GM12873 (cell line): Measurements from ENCODE around the gene OTUD5.

ENCODE experiments used
- TF ChIP-seq, protein P1 (sequence below): IDR thresholded peaks from 2 replicates; pipeline ENCODE4 v1.5.1; 2012; ENCODE audit warnings: low read depth, mild to moderate bottlenecking, moderate library complexity, low read length, control low read depth; ENCODE audit not compliant: insufficient read depth; ENCODE audit errors: missing control alignments

OTUD5 gene

DNA sequence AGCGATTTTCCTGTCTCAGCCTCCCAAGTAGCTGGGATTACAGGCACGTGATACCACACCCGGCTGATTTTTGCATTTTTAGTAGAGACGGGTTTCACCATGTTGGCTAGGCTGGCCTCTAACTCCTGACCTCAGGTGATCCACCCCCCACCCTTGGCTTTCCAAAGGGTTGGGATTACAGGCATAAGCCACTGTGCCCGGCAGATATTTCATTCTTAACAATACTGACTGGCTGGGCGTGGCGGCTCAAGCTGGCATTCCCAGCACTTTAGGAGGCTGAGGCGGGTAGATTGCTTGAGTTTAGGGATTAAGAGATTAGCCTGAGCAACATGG, 58.4 kb downstream of the OTUD5 start:
- TF ChIP-seq, protein P1, sequence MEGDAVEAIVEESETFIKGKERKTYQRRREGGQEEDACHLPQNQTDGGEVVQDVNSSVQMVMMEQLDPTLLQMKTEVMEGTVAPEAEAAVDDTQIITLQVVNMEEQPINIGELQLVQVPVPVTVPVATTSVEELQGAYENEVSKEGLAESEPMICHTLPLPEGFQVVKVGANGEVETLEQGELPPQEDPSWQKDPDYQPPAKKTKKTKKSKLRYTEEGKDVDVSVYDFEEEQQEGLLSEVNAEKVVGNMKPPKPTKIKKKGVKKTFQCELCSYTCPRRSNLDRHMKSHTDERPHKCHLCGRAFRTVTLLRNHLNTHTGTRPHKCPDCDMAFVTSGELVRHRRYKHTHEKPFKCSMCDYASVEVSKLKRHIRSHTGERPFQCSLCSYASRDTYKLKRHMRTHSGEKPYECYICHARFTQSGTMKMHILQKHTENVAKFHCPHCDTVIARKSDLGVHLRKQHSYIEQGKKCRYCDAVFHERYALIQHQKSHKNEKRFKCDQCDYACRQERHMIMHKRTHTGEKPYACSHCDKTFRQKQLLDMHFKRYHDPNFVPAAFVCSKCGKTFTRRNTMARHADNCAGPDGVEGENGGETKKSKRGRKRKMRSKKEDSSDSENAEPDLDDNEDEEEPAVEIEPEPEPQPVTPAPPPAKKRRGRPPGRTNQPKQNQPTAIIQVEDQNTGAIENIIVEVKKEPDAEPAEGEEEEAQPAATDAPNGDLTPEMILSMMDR = no peak

DNA sequence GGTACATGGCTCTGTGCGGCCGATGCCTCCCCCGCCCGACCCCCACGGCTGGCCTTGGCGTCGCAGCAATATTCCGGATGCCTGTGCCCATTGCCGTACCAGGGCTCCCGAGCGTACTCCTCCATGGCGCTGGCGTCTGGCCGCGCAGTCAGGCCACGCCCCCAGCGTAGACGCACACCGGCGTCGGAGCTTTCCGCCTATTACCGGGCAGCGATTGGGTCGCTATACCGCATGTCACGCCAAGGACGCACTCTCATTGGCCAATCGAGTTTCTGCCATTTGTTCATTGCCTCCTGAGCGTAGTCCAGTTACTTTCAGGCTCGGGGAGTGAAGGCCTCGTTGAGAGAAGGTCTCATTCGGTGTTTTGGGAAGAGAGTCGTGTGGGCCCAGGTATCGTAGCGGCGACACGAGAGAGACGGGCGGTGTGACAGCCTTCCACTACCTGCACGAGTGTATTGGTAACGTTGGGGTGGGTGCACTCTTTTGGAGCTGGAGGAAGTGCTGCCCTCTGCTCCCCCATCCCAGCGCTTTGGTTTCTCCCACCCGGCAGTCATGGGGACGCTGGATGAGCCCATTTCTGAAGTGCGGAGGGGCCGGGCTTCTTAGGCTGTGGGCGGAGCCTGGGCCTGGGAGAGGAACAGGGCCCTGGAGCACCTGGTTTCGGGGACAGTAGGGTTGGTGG, 59.6 kb downstream of the OTUD5 start, which contains the start of the genes PQBP1 and TIMM17B:
Gene PQBP1 (plus strand): TSS at position 306 of the 682 bp plus-strand sequence. CDS start 580 bp downstream, outside the sequence.
Gene TIMM17B (minus strand): TSS at position 144 of the 682 bp plus-strand sequence. CDS start 19 bp downstream, at position 125.
- TF ChIP-seq, protein P1 = no peak

DNA sequence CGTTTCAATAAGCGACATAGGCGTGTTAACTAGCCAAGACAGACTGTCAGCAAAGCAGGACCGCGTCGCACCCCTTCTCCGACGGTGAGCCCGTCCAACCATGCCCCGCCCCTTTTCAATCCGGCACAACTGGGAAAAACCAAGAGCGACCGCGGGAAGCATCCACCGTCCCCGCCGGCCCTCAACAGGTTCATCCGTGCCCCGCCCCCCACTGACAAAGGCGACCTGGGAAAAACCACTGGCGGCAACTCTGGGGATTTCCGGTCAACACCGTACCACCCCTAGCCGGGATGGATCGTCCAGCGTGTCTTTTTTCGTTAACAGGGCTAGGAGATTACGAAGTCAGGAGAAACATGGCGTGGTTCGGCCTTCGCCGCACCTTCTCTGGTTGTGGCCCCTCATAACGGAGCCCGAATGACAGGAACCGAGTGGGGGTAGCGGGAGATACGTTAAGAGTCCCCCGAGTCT, 60.2 kb downstream of the OTUD5 start:
- TF ChIP-seq, protein P1 = no peak

DNA sequence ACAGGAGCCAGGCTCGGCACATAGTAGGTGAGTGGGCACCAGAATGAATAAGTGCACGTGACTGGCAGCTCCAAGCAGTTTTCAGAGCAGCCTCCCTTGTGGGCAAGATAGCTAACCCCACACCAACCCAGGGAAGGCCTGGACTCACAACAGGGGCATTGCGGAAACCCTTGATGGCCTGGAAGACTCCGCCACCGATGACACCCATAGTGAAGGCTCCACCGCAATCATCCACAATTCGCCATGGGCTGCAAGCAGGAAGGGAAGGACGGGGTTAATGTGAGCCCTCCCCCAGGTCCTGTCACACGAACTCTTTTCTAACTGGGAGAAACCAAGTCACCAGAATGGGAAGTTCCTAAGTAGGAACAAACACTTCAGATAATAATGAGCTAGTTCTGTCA, 60.8 kb downstream of the OTUD5 start:
- TF ChIP-seq, protein P1 = no peak

DNA sequence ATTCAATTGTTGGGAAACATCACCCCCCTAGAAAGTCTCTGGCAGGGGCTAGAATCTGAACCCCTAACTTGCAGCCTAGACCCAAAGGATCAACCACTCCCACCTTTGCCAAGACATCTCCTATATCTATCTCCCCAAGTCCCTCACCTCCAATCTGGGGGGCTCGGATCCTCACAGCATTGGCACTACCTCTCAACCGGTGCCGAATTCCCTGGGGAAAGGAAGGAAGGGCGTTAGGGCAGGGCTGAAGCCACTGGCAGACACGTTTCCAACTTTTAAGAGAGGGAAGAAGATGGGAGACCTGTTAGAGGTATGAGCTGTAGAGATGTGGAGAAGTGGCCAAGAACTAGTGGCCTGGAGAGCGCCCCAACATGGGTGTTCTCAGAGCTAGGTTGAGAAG, 62.5 kb downstream of the OTUD5 start:
- TF ChIP-seq, protein P1 = no peak

DNA sequence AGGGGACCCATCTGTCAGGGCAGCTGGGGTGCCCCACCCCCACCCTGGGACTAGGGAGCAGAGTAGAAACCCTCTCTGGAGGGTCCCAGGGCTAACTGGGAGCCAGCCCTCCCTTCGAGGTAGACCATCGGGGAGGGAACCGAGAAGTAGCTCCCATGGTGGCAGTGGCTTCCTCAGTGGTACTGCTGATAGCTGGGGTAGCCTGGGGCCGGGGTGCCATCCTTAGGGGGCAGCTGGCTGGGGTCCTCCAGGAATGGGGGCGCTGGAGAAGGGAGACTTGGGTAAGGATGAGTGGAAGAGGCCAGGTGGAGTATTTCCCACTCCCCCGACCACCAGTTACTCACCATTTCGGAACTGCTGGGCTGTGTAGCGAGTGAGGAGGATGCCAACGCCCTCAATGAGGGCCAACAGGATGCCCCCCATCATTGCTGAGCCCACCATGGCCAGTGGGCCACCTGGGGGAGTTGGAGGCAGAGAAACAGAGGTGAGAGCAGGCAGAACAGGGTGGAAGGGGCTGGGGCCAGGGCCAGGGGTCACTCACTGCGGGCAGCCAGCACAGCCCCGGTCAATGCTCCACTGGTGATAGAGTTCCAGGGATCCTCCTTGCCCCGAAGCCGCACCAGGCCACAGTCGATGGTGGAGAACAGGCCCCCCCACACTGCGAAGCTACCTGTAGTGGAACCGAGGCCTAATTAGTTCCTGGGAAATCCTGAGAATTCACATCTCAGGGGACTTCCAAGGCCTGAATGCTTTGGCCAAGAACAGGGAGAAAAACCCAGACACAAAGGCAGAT, 63.7 kb downstream of the OTUD5 start:
- TF ChIP-seq, protein P1 = no peak

DNA sequence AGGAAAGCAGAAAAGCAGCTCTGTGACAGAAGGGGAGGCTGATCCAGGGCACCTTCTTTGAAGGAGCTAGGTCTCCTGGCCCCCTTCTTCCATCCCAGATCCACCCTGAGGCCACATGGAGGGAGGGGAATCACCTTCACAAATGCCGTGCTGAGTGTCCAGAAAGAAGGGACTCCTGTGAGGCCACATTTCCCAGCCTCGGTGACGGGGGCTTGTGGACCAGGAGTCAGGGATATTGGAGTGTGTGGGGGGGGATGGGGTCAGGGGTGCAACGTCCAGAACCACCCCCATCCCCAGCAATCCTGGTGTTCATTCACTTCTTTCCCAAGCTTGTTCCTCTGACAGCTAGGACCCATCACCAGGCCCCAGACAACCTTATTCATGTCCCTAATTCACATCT, 64.5 kb downstream of the OTUD5 start:
- TF ChIP-seq, protein P1 = no peak
